HG02970 (cell line): ENCODE measurements around the gene EIF4G3.

Experiments used
- ATAC-seq: cut with Tn5 transposase; IDR thresholded peaks from one replicate; pipeline ENCODE4 v1.9.1; 2021; ENCODE audit warnings: mild to moderate bottlenecking, moderate library complexity, moderate number of reproducible peaks; ENCODE audit not compliant: unreplicated experiment, low FRiP score

EIF4G3 gene

GRCh38 chr1:21003281-21004045, 173.2 kb downstream of the EIF4G3 start:
- ATAC-seq, result no peak

- ATAC-seq, result no peak
Observed at GRCh38 chr1:21001042-21001441, 175.7 kb downstream of the EIF4G3 start.

- no peak for ATAC-seq
Observed at GRCh38 chr1:21000245-21000594, 176.5 kb downstream of the EIF4G3 start.

- no peak for ATAC-seq
Observed at GRCh38 chr1:20999525-21000244, 177.0 kb downstream of the EIF4G3 start.

- ATAC-seq, result no peak
Observed at GRCh38 chr1:20998826-20999225, 177.9 kb downstream of the EIF4G3 start.

- no peak for ATAC-seq
Observed at GRCh38 chr1:20997602-20998224, 179.0 kb downstream of the EIF4G3 start.

GRCh38 chr1:20996554-20996953, 180.1 kb downstream of the EIF4G3 start:
- no peak for ATAC-seq

GRCh38 chr1:20993716-20994575, 182.8 kb downstream of the EIF4G3 start:
- no peak for ATAC-seq

GRCh38 chr1:20992322-20993056, 184.2 kb downstream of the EIF4G3 start:
- no peak for ATAC-seq

- ATAC-seq, result no peak
Observed at GRCh38 chr1:20988943-20989342, 187.8 kb downstream of the EIF4G3 start.

- ATAC-seq, result no peak
Observed at GRCh38 chr1:20987831-20988825, 188.6 kb downstream of the EIF4G3 start.

- no peak for ATAC-seq
Observed at GRCh38 chr1:20983297-20983889, 193.3 kb downstream of the EIF4G3 start.

GRCh38 chr1:20982316-20982715, 194.4 kb downstream of the EIF4G3 start:
- no peak for ATAC-seq

- no peak for ATAC-seq
Observed at GRCh38 chr1:20981915-20982314, 194.8 kb downstream of the EIF4G3 start.

GRCh38 chr1:20980051-20980450, 196.6 kb downstream of the EIF4G3 start:
- no peak for ATAC-seq

GRCh38 chr1:20978413-20978812, 198.3 kb downstream of the EIF4G3 start:
- ATAC-seq, result no peak

GRCh38 chr1:20975668-20976067, 201.0 kb downstream of the EIF4G3 start:
- no peak for ATAC-seq

- ATAC-seq, result no peak
Observed at GRCh38 chr1:20974951-20975350, 201.7 kb downstream of the EIF4G3 start.
